GM12891 (cell line): ENCODE data around the gene VPS13D.

Experiments used
- POLR2A ChIP-seq: IDR thresholded peaks from 2 replicates; pipeline ENCODE4 v1.6.1; 2011; ENCODE audit warnings: low read depth, low read length, control low read depth
- POLR2AphosphoS5 ChIP-seq: IDR thresholded peaks from 2 replicates; pipeline ENCODE4 v1.6.1; 2011; ENCODE audit warnings: low read depth, low read length, control low read depth
- POU2F2 ChIP-seq: IDR thresholded peaks from 2 replicates; pipeline ENCODE4 v1.6.1; 2011; ENCODE audit warnings: low read depth, mild to moderate bottlenecking, control low read depth, low read length, moderate library complexity
- SPI1 ChIP-seq: IDR thresholded peaks from 2 replicates; pipeline ENCODE4 v1.6.1; 2011; ENCODE audit warnings: low read depth, low read length, control low read depth

GRCh38 chr1:12180315-12180714 is 49.5 kb upstream of the VPS13D start:
- TF ChIP-seq SPI1 (no peak), POLR2AphosphoS5 (no peak), POLR2A (no peak), POU2F2 (no peak)
